ENCODE data around the gene DDX56.

Gene DDX56

GRCh38 chr7:44547536-44548231 is 26.0 kb downstream of the DDX56 start:
- H3K36me3 ChIP-seq (replicated peaks; ENCODE audit: low read depth, low read length), result no peaks in the 10 kb centered on the region
- no peaks in the 10 kb centered on the region for H4K20me1 ChIP-seq (ENCODE audit: insufficient read depth, low read length)
- H3K27ac ChIP-seq (ENCODE audit: low read length), result no peak overlapping the region
- no peaks in the 10 kb centered on the region for H3K9me3 ChIP-seq (ENCODE audit: insufficient read depth, low read length)
- peaks cover 28% of the 10 kb centered on the region for H3K27me3 ChIP-seq (ENCODE audit: low read depth, low read length)
- no peak overlapping the region for H3K9ac ChIP-seq (ENCODE audit: low read length)
- TF ChIP-seq CTCF (IDR thresholded peaks at IDR 0.05; ENCODE audit: low read depth, low read length), result no peak
- no peak for TF ChIP-seq EZH2phosphoT487 (IDR thresholded peaks at IDR 0.05; ENCODE audit: low read depth)
- no peaks in the 10 kb centered on the region for H3K4me1 ChIP-seq (ENCODE audit: low read length)
- no peak overlapping the region for H2AFZ ChIP-seq (ENCODE audit: low read depth, low read length)
- no peak overlapping the region for H3K4me2 ChIP-seq (ENCODE audit: low read length)
- no peak overlapping the region for H3K4me3 ChIP-seq (ENCODE audit: low read length)
- H3K79me2 ChIP-seq (ENCODE audit: low read length), result no peaks in the 10 kb centered on the region

- TF ChIP-seq EZH2phosphoT487 (IDR thresholded peaks at IDR 0.05; ENCODE audit: low read depth) (no peak), CTCF (IDR thresholded peaks at IDR 0.05; ENCODE audit: low read depth, low read length) (no peak)
- no peak overlapping the region for H3K27ac ChIP-seq (ENCODE audit: low read length)
- H4K20me1 ChIP-seq (ENCODE audit: insufficient read depth, low read length), result no peaks in the 10 kb centered on the region
- no peaks in the 10 kb centered on the region for H3K4me1 ChIP-seq (ENCODE audit: low read length)
- no peak overlapping the region for H3K4me2 ChIP-seq (ENCODE audit: low read length)
- no peaks in the 10 kb centered on the region for H3K9me3 ChIP-seq (ENCODE audit: insufficient read depth, low read length)
- no peak overlapping the region for H3K4me3 ChIP-seq (ENCODE audit: low read length)
- H3K36me3 ChIP-seq (replicated peaks; ENCODE audit: low read depth, low read length), result no peaks in the 10 kb centered on the region
- no peak overlapping the region for H2AFZ ChIP-seq (ENCODE audit: low read depth, low read length)
- no peaks in the 10 kb centered on the region for H3K27me3 ChIP-seq (ENCODE audit: low read depth, low read length)
- H3K79me2 ChIP-seq (ENCODE audit: low read length), result no peaks in the 10 kb centered on the region
- no peak overlapping the region for H3K9ac ChIP-seq (ENCODE audit: low read length)
These were observed 31.7 kb downstream of the DDX56 start for GRCh38 chr7:44541876-44542610.

DNA sequence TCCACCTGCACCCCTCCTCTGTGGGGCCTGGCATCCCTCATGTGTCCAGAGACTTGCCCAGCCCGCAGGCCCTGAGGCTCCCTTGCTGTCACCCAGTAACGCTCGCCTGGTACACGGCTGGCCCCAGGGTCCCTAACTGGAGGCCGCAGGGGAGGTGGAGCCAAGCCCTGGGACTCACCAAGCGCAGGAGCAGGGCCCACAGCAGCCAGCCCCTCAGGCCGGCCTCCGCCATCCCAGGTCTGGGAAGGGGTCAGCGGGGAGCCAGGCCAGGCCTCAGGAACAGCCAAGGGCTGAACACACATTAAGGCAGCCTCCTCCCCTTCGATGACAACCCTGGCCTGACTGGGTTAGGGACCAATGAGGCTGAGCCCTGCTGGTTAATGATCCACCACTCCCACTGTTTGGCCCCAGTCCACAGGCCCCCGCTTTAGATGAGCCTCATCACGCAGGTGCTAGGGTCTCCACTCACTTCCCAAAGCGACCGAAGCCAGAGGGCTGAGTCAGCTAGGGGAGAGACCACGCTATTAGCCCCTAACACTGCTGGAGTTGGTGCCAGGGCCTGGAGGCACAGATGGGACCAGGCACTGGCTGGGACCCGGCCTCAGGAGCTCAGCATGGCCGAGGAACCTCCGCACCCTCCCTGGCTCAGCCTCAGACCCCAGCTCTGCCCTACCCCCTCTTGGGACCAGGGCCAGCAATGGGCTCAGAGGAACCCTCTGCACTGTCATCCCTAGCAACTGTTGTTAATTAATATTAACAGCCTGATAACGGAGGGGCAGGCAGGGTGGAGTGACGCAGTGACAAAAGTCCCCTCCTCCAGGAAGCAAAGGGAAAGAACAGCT is 32.5 kb downstream of the DDX56 start, which contains the start of gene NPC1L1:
TSS of gene NPC1L1 (minus strand) at position 303 of the 842 bp plus-strand sequence. CDS start at position 232, 71 bp downstream.
- Histone ChIP-seq H3K79me2 (ENCODE audit: low read length) (no peaks in the 10 kb centered on the region), H3K36me3 (replicated peaks; ENCODE audit: low read depth, low read length) (no peaks in the 10 kb centered on the region), H3K27me3 (ENCODE audit: low read depth, low read length) (no peaks in the 10 kb centered on the region)

More for the DNA sequence above, 32.5 kb downstream of the DDX56 start, which contains the start of gene NPC1L1:
- Histone ChIP-seq H3K4me3 (ENCODE audit: low read length) (no peak within 1 kb of the TSS), H3K9me3 (ENCODE audit: insufficient read depth, low read length) (no peaks in the 10 kb centered on the region), H3K4me1 (ENCODE audit: low read length) (no peaks in the 10 kb centered on the region), H4K20me1 (ENCODE audit: insufficient read depth, low read length) (no peaks in the 10 kb centered on the region), H2AFZ (ENCODE audit: low read depth, low read length) (no peak within 1 kb of the TSS), H3K9ac (ENCODE audit: low read length) (no peak within 1 kb of the TSS), H3K27ac (ENCODE audit: low read length) (no peak within 1 kb of the TSS), H3K4me2 (ENCODE audit: low read length) (no peak within 1 kb of the TSS)
- no peak for TF ChIP-seq EZH2phosphoT487 (IDR thresholded peaks at IDR 0.05; ENCODE audit: low read depth)
- TF ChIP-seq CTCF (IDR thresholded peaks at IDR 0.05; ENCODE audit: low read depth, low read length), result no peak
